Kidney epithelial cell (primary cell): ENCODE measurements around the gene UNC5C. TPM values are rescaled to one million over a fixed set of nuclear protein-coding genes. Genes with fewer than 3 reads are reported as not detected.

Experiments used
- DNase-seq: peaks from one replicate; pipeline ENCODE4 v3.0.0-alpha.2; 2010; ENCODE audit warnings: low read depth
- H3K27me3 ChIP-seq: 2 replicates; pipeline ENCODE4 v1.6.0; 2011; ENCODE audit warnings: low read length; ENCODE audit not compliant: control insufficient read depth, insufficient read depth
- H3K36me3 ChIP-seq: 2 replicates; pipeline ENCODE4 v1.5.1; 2011; ENCODE audit warnings: low read length; ENCODE audit not compliant: control insufficient read depth, insufficient read depth
- H3K4me3 ChIP-seq: 2 replicates; pipeline ENCODE4 v1.5.1; 2011; ENCODE audit warnings: low read depth, mild to moderate bottlenecking, control low read depth, low read length
- CTCF ChIP-seq: IDR thresholded peaks from 2 replicates; pipeline ENCODE4 v1.5.1; 2011; ENCODE audit warnings: mild to moderate bottlenecking, moderate library complexity, low read length, control low read depth, inconsistent platforms; ENCODE audit not compliant: insufficient read depth, poor library complexity, severe bottlenecking
- total RNA-seq: library from RNA; depleted of rRNA; stranded (reverse); fragments of >200 nt; gene quantifications from 2 replicates; pipeline ENCODE4 v1.2.3, GENCODE V29; 2015

The UNC5C gene
- total RNA-seq, 1 donor from 2014 or later: 2.8 TPM

- no peak for DNase-seq
Observed at GRCh38 chr4:95585016-95585695, 36.4 kb upstream of the UNC5C start.

DNA sequence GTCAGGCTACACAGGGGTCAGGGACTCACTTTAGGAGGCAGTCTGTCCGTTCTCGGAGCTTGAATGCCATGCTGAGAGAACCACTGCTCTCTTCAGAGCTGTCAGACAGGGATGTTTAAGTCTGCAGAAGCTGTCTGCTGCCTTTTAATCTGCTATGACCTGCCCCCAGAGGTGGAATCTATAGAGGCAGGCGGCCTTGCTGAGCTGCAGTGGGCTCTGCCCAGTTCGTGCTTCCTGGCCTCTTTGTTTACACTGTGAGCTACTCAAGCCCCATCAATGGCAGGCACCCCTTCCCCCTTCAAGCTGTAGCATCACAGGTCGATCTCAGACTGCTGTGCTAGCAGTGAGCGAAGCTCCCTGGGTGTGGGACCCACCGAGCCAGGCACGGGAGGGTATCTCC lies 31.5 kb upstream of the UNC5C start:
- DNase-seq: no peak
- TF ChIP-seq CTCF: no peak
- no peak overlapping the region for H3K4me3 ChIP-seq

More at GRCh38 chr4:95585016-95585695, 36.4 kb upstream of the UNC5C start:
- no peak overlapping the region for H3K4me3 ChIP-seq
- TF ChIP-seq CTCF: no peak
- H3K36me3 ChIP-seq: no peaks in the 10 kb centered on the region
- no peaks in the 10 kb centered on the region for H3K27me3 ChIP-seq

DNA sequence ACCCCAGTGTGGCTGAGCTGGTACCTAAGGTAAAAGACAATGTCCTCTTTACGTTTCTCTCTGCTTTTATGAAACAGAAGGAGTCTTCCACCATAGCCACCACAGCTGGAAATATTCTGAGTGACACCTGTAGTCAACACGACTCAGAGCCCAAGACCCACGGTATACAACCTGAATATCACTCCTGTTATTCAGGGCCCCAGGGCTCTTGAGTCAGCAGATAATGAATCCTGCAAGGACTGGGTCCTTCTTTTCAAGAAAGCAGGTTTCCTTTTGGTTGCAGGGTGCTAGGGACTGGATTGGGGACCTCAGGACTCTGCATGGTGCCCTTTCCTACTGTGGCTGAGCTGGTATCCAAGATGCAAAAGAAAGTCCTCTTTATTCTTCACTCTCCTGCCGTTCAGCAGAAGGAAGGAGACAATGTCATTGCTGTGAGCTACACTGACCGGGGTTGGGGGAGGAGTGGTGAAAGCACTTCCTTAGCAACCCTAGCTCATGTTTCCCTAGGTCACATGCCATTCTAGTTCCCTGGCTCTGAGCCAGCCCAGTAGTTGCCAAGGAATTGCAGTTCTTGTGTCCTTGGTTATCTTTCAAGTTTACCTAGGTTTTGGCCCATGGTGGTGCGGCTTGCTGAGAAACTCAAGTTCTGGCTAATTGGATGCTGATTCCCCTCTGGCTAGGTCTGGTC lies 23.7 kb upstream of the UNC5C start:
- no peak for TF ChIP-seq CTCF
- no peaks in the 10 kb centered on the region for H3K36me3 ChIP-seq
- peak; percentile 56 for DNase-seq
- H3K27me3 ChIP-seq: no peaks in the 10 kb centered on the region
- H3K4me3 ChIP-seq: no peak overlapping the region

More for the DNA sequence above, 31.5 kb upstream of the UNC5C start:
- H3K36me3 ChIP-seq: no peaks in the 10 kb centered on the region
- H3K27me3 ChIP-seq: no peaks in the 10 kb centered on the region

DNA sequence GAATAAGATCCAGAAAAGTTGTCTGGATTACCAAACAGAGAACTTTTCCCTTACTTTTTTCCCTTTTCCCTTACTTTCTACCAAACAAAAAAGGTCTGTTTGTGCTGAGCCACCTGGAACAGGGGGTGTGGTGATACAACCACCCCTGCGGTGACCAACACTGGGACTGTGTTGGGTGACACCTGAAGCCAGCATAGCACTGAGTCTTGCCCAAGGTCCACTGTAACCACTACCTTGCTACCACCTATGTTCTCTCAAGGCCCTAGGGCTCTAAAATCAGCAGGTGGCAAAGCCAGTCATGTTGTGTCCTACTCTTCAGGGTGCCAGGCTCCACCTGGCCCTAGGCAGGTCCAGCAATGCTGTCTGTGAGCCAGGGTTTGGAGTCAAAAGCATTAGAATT lies 22.8 kb upstream of the UNC5C start:
- Histone ChIP-seq H3K36me3 (no peaks in the 10 kb centered on the region), H3K27me3 (no peaks in the 10 kb centered on the region), H3K4me3 (no peak overlapping the region)
- no peak for DNase-seq
- TF ChIP-seq CTCF: no peak

GRCh38 chr4:95563638-95564337 lies 15.0 kb upstream of the UNC5C start:
- Histone ChIP-seq H3K4me3 (no peak overlapping the region), H3K36me3 (no peaks in the 10 kb centered on the region), H3K27me3 (no peaks in the 10 kb centered on the region)
- no peak for TF ChIP-seq CTCF
- DNase-seq: no peak
